ENCODE data around the gene SLC22A7.
A peak's percentile ranks its signal among the peaks of the same experiment; 100 is the strongest.
"Not testable (repeated sequence)": the region's sequence is repeated elsewhere in the genome, so short reads cannot be mapped to it uniquely, and the experiment has no call there.

SLC22A7 gene

DNA sequence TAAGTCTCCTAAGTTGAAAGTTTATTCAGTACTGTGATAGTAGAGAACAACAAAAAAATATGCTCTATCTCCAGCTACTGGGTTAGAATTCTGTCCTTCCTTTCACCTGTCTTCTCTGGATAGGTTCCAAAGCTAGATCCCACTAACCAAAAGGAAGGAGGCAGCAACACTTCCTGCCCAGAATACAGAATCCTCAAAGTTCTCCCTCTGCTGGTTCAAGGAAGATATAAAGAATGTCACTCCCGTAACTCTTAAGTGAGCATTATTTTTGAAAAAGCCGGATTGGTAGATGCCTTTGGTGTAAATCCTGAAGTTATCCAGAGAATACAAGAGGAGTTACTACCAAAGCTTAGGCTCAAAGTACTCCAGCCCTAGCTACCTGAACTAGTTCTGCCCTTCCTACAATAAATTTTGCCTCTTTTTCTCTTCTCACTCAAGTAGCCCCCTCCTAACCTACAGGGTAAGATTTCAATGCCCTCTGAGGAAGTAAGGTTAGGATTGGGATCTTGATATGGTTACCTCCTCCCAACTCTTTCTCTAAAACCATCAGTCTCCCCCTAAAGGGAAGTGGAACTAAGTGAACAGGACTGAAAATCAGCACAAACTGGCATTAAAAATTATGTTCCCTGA is 36.5 kb downstream of the SLC22A7 start:
- DNase-seq (ENCODE audit: low spot score), result peak; percentile 50
- peak; percentile 76 for FAIRE-seq

DNA sequence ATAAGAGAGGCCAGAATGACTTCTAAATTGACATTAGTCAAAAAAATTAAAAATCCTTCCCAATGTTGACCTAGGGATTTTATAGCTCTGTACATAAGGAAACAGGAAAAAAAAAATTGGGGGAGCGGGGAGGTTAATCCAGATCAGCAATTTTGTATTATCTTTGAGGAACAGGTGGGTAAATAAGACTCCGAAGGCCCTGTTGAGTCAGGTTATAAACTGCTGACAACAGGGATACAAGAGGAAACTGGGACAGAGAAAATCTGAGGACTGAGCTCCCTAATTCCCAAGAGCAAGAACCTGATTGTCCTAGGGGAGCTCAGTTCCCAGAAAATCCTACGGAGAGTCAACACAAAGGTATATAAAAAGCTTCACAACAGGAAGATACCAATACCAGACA is 37.4 kb downstream of the SLC22A7 start:
- FAIRE-seq, result no peak

DNA sequence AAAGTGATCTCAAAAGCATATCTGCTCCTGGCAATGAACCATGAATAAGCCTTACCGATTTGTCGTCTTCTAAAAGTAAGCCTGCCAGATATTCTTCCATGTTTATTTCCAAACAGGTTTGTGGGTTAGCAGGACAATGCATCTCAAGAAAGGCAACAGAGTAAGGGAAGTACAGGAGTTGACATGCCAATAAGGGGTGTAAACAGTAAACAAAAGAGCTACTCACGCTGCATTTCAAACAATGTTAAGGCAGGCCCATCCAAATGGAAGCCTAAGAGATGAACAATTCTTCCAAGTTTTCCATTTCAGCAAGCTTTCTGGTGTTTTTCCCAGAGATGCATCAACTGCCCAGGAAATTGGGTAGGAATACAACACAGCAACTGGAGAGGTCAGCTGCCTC is 38.3 kb downstream of the SLC22A7 start:
- DNase-seq (ENCODE audit: low spot score) (no peak), FAIRE-seq (no peak)

More for the DNA sequence above, 37.4 kb downstream of the SLC22A7 start:
- no peak for DNase-seq (ENCODE audit: low spot score)

DNA sequence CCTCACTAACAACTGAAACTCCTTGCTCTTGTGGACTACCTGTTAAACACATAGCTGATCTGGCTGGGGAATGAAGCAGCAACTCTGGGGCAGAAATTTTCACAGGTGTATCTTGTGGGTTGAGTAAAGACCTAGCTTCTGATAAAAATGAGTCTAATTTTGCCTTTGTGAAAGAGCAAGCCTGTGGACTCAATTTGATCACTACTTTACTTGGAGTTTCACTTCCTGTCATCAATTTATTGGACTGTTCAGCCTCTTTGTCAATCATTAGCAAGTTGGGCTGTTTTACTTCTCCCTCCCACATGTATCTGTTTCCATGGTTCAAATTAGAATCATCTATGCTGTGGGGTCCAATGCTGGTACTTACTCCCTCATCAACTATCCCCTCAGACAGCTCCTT is 40.2 kb downstream of the SLC22A7 start:
- FAIRE-seq, result no peak

DNA sequence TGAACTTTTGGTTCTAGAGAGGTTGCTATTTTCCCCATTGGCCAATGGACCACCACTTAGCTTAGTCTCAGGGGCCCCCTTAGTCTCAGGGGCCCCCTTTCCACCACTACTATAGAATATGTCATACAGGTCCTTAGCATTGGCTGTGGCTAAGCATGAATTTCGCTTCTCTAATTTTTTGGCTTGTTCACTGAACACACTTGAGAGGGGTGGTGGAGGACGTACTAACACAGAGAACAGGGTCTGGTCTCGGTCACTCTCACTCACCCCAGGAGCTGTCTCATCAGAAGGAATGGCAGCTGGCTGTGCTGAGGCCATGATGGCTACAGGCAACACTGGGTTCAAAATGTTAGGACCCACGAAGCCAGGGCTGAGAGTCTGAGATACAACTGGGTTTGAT is 41.1 kb downstream of the SLC22A7 start:
- no peak for FAIRE-seq

More for the DNA sequence above, 40.2 kb downstream of the SLC22A7 start:
- no peak for DNase-seq (ENCODE audit: low spot score)

DNA sequence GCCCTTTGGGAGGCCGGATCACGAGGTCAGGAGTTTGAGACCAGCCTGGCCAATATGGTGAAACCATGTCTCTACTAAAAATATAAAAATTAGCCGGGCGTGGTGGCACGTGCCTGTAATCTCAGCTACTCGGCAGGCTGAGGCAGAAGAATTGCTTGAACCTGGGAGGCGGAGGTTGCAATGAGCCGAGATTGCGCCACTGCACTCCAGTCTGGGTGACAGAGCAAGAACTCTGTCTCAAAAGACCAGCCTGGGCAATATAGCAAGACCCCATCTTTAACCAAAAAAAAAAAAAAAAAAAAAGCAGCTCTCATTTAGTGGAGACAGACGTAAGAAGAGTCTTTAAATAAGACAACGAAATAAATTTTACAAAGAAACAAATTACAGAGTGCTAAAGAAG is 48.2 kb downstream of the SLC22A7 start:
- not testable (repeated sequence) for DNase-seq (ENCODE audit: low spot score); FAIRE-seq

More for the DNA sequence above, 41.1 kb downstream of the SLC22A7 start:
- no peak for DNase-seq (ENCODE audit: low spot score)

DNA sequence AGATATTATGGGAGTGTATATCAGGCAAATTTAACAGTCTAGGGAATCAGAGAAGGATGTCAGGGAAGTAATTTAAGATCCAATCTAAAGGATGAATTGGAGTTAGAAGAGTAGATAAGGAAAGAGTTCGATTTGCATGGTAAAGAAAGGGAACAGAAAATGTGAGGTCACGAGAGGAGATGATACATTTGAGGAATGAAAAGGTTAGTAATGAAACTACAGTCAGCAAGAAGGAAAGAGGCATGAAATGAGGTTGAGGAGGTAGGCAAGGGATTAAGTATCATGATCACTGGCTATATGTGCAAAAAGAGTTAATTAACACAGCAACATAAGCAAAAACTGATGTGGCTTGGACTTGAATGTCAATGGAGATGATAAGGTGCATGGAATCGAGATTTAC is 49.0 kb downstream of the SLC22A7 start:
- no peak for FAIRE-seq
- DNase-seq (ENCODE audit: low spot score), result no peak

DNA sequence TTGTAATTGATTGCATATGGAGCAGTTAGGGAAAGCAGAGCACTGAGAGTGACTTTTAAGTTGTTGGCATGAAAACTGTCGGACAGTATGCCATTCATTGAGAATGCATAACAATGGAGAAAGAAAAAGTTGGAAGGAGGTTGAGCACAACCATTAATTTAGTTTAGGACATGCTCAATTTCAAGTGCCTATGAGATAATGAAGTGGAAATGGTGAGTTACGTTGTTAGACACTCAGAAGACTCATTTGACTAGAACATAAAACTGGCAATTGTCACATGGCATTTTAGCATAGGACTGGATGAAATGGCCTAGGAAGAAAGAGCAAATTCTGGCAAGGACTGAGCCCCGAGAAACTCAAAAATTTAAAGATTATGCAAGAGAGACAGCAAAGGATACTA is 49.4 kb downstream of the SLC22A7 start:
- DNase-seq (ENCODE audit: low spot score) (no peak), FAIRE-seq (no peak)

DNA sequence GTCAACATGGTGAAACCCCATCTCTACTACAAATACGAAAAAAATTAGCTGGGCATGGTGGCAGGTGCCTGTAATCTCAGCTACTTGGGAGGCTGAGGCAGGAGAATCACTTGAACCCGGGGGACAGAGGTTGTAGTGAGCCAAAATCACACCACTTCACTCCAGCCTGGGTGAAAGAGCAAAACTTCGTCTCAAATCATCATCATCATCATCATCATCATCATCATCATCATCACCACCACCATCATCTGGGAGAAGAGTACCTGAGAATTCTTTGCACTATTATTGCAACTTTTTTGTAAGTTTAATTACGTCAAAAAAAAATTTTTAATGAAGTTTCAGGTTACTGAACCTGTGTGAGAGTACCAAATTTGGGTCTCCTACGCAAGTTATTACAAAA is 53.9 kb downstream of the SLC22A7 start:
- not testable (repeated sequence) for FAIRE-seq

More for the DNA sequence above, 53.9 kb downstream of the SLC22A7 start:
- not testable (repeated sequence) for DNase-seq (ENCODE audit: low spot score)
